Glutamatergic neuron (in vitro differentiated cells): ENCODE data around the gene TXNDC5. TPM values are rescaled to one million over a fixed set of nuclear protein-coding genes. Genes with fewer than 3 reads are reported as not detected.

Source experiments
- DNase-seq: peaks from one replicate; pipeline ENCODE4 v3.0.0; 2022
- H3K27ac Mint-ChIP-seq: one replicate; pipeline ENCODE4 v1.8.0; 2020; ENCODE audit warnings: mild to moderate bottlenecking, mixed read lengths, inconsistent platforms; ENCODE audit not compliant: unreplicated experiment
- H3K27me3 Mint-ChIP-seq: one replicate; pipeline ENCODE4 v1.8.0; 2020; ENCODE audit warnings: mild to moderate bottlenecking, moderate library complexity, mixed read lengths, inconsistent platforms; ENCODE audit not compliant: unreplicated experiment
- H3K36me3 Mint-ChIP-seq: one replicate; pipeline ENCODE4 v1.8.0; 2020; ENCODE audit warnings: mild to moderate bottlenecking, mixed read lengths, inconsistent platforms; ENCODE audit not compliant: unreplicated experiment
- H3K4me1 Mint-ChIP-seq: one replicate; pipeline ENCODE4 v1.8.0; 2020; ENCODE audit warnings: mild to moderate bottlenecking, low read depth, mixed read lengths, inconsistent platforms; ENCODE audit not compliant: unreplicated experiment
- H3K4me3 Mint-ChIP-seq: one replicate; pipeline ENCODE4 v1.8.0; 2020; ENCODE audit warnings: mild to moderate bottlenecking, mixed read lengths, inconsistent platforms; ENCODE audit not compliant: unreplicated experiment
- H3K9me3 Mint-ChIP-seq: one replicate; pipeline ENCODE4 v1.8.0; 2020; ENCODE audit warnings: mild to moderate bottlenecking, moderate library complexity, mixed read lengths, inconsistent platforms; ENCODE audit not compliant: unreplicated experiment
- CTCF ChIP-seq: fragments of 200-600 bp; sonication (generic); IDR thresholded peaks from one replicate; pipeline ENCODE4 v1.5.0; 2021; ENCODE audit not compliant: partially characterized antibody, unreplicated experiment
- total RNA-seq: library from RNA; stranded (reverse); fragmentation: NEBNext Ultra II Directional; extraction: Animal tissue kit (Norgen Biotek cat#: 25700); gene quantifications from one replicate; pipeline ENCODE4 v1.2.1, GENCODE V29; 2021; ENCODE audit not compliant: unreplicated experiment

The TXNDC5 gene
- total RNA-seq, 1 donor from 2014 or later = 25.3 TPM

DNA sequence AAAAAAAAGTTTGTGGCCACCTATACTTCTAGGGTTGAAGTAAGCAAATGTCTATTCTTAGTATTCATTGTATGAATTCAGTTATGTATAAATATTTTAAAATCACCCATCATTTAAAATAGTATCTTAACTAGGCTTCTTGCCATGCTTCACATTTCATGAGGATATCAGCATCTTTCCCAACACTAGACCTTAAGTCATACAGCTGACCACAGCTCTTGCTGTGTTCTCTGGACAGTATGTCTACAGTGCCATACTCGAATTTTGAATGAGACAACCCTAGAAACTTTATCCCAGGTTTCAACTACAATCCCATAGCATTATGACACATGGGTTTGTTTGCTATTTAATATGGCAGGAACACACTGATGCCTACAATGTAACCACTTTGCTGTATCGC, 5.2 kb downstream of the TXNDC5 start:
- Mint-ChIP-seq H3K9me3 (peaks cover 2% of the 10 kb centered on the region), H3K4me1 (no peaks in the 10 kb centered on the region), H3K36me3 (no peaks in the 10 kb centered on the region), H3K27me3 (peaks cover 4% of the 10 kb centered on the region), H3K4me3 (no peak overlapping the region), H3K27ac (no peak overlapping the region)
- no peak for TF ChIP-seq CTCF
- no peak for DNase-seq

DNA sequence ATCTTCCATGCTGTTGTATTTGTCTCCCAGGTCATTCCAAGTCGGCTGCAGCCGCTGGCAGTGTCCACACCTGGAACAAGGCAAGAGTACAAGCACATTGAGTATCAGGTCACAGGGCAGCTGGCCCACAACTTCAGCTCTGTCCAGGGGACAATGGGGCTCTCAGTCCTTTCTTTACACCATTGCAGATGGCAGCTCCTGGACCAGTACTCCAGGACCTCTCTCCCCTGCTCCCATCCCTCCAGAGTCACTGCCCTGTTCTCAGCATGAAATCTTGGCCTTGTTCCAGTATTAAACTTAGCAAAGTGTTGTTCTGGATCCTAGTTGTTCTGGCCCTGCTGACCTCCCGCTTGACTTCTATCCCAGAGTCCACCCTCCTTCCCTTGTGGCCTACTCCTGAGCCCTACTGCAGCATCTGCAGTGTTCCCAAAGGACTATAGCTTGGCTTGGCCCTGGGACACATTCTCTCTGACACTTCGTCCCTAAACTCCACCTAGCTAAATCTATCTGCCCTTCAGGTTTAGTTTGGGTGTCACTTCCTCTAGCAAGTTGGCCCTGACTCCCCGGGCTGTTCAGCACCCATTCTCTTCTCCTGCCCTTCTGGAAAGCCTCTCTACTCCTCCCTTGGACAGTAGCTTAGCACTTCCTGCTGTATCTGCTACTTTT, 5.8 kb downstream of the TXNDC5 start:
- H3K4me1 Mint-ChIP-seq = no peaks in the 10 kb centered on the region
- H3K27ac Mint-ChIP-seq = no peak overlapping the region
- DNase-seq = no peak
- H3K36me3 Mint-ChIP-seq = no peaks in the 10 kb centered on the region
- no peak overlapping the region for H3K4me3 Mint-ChIP-seq
- TF ChIP-seq CTCF = no peak
- peaks cover 4% of the 10 kb centered on the region for H3K27me3 Mint-ChIP-seq
- H3K9me3 Mint-ChIP-seq = peaks cover 2% of the 10 kb centered on the region

DNA sequence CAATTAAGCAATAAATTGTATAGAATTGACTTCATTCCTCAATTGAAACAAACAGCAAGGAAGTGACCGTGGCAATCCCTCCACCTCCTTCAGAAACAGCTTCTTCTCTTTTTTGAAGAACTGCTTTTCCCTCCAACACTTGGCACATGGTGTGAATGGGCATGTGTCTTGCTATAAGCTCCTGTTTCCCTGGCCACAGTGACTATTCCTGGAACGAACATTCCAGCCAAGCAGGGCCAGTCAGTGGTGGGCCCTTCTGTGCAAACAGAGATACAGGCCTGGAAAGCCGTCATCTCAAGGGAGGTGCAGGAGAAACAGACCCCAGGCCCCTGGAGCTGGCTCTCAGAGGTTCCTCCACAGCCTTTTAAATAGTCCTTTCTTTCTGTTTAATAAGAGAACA, 6.9 kb downstream of the TXNDC5 start:
- DNase-seq = no peak
- Mint-ChIP-seq H3K27ac (no peak overlapping the region), H3K27me3 (peaks cover 4% of the 10 kb centered on the region), H3K4me1 (peaks cover 2% of the 10 kb centered on the region), H3K4me3 (no peak overlapping the region), H3K36me3 (peaks cover 2% of the 10 kb centered on the region), H3K9me3 (peaks cover 2% of the 10 kb centered on the region)
- no peak for TF ChIP-seq CTCF

DNA sequence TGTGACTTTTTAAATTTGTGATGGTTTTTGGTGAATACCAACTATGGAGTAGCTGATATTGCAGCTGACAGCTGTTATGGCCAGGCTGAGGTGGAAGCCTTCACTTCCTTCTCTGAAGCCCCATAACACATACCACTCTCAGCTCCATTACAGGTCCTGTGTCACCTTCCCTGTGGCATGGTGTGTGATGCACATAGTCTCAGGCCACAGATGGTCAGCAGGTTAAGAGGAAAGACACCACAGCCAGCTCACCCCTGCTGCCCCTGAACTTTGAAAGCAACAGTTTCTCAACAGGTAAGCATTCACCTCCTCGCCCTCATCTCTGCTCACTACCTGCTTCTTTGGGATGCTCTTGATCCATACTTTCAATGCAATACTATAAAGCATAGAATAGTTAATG, 7.7 kb downstream of the TXNDC5 start:
- peaks cover 2% of the 10 kb centered on the region for H3K27me3 Mint-ChIP-seq

More for the DNA sequence above, 7.7 kb downstream of the TXNDC5 start:
- peaks cover 4% of the 10 kb centered on the region for H3K36me3 Mint-ChIP-seq
- no peak for TF ChIP-seq CTCF
- H3K27ac Mint-ChIP-seq = no peak overlapping the region
- peaks cover 5% of the 10 kb centered on the region for H3K4me1 Mint-ChIP-seq
- H3K4me3 Mint-ChIP-seq = no peak overlapping the region
- H3K9me3 Mint-ChIP-seq = peaks cover 3% of the 10 kb centered on the region
- DNase-seq = no peak
